GM21723 (cell line): ENCODE measurements around the gene VPS9D1.

Experiments
- ATAC-seq: cut with Tn5 transposase; IDR thresholded peaks from one replicate; pipeline ENCODE4 v1.9.1; 2021; ENCODE audit warnings: mild to moderate bottlenecking, moderate library complexity; ENCODE audit not compliant: unreplicated experiment

The VPS9D1 gene

DNA sequence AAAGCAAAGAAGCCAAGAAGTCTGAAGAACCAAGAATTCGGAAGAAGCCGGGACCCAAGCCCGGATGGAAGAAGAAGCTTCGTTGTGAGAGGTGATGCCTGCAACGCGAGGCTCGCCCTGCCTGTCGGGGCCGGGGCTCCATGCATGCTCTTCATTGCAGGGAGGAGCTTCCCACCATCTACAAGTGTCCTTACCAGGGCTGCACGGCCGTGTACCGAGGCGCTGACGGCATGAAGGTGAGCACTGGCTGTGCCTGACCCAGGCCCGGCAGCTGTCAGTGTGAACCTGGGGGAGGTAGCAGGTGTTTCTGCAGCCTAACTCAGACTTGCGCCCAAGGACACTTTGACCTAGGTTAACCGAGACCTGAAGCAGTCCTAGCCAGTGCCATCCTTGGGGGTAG, 12.6 kb upstream of the VPS9D1 start:
- ATAC-seq = no peak

DNA sequence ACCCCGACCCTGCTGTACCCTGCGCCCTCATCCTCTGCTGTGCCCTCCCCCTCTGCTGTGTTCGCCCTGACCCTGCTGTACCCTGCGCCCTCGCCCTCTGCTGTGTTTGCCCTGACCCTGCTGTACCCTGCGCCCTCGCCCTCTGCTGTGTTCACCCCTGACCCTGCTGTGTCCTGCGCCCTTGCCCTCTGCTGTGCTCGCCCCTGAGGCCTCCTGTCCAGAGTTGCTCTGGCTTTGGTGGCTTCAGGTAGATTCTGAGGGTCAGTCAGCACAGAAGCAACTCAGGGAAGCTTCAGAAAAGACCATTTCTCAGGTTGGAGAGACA, 12.2 kb upstream of the VPS9D1 start:
- ATAC-seq = no peak

DNA sequence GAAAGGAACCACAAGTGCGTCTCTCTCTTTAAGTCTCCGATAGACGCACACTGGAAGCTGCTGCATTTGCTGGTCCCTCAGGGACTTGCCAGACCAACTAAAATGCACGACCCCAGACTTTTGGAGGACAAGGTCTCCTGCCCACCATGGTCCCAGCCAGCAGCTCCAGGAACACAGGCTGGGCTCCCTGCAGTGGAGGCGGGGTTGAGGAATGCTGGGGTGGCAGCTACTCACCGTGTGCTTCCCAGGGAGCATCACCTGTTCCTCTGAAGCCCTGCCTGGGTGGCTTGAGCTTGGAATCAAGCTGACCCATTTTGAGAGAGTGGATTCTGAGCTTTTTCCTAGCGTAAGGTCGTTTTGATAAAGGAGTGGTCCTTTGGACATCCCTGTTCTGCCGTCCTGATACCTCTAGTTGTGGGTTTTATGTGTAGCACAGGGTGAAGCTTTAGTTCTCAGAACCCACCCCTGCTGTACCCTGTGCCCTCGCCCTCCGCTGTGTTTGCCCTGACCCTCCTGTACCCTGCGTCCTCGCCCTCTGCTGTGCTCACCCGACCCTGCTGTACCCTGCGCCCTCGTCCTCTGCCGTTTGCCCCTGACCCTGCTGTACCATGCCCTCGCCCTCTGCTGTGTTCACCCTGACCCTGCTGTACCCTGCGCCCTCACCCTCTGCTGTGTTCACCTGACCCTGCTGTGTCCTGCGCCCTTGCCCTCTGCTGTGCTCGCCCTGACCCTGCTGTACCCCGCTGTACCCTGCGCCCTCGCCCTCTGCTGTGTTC, 11.6 kb upstream of the VPS9D1 start:
- no peak for ATAC-seq

- ATAC-seq = no peak
Measured at GRCh38 chr16:89730610-89731234, 10.0 kb upstream of the VPS9D1 start.

DNA sequence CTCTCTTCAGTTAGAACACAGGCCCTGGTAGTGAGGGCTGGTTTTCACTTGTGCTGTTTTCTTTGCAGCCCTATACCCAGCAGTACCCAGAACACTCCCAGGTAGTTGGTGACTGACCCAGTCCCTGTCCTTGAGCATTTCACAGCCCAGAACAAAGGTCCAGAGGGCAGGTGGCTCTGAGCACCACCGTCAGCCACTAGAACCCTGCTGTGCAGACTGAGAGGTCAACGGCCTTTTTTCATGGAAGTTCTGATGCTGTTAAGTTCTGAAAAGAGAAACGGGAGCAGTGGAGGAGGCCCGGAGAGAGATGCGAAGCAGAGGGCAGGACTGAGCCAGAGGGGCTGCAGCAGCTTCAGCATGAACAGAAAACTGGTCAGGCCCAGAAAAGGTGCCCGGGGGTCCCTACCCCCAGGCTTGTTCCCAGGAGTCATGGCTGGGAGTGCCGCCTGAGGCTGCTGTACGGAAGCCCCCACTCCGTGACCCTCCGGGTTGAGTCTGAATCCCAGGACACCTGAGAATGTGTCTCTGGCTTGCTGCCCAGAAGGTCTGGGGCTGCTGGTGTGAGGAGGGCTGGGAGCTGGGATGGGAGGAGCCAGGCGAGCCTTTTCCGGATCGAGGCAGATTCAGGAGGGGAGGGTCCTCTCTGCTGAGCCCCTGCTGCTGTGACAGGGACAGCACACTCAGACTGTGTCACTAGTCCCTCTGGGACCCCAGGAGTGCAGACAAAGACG, 9.3 kb upstream of the VPS9D1 start:
- ATAC-seq = no peak

- no peak for ATAC-seq
Measured at GRCh38 chr16:89729293-89729692, 8.6 kb upstream of the VPS9D1 start.

GRCh38 chr16:89727406-89728120, 6.9 kb upstream of the VPS9D1 start:
- ATAC-seq = no peak

DNA sequence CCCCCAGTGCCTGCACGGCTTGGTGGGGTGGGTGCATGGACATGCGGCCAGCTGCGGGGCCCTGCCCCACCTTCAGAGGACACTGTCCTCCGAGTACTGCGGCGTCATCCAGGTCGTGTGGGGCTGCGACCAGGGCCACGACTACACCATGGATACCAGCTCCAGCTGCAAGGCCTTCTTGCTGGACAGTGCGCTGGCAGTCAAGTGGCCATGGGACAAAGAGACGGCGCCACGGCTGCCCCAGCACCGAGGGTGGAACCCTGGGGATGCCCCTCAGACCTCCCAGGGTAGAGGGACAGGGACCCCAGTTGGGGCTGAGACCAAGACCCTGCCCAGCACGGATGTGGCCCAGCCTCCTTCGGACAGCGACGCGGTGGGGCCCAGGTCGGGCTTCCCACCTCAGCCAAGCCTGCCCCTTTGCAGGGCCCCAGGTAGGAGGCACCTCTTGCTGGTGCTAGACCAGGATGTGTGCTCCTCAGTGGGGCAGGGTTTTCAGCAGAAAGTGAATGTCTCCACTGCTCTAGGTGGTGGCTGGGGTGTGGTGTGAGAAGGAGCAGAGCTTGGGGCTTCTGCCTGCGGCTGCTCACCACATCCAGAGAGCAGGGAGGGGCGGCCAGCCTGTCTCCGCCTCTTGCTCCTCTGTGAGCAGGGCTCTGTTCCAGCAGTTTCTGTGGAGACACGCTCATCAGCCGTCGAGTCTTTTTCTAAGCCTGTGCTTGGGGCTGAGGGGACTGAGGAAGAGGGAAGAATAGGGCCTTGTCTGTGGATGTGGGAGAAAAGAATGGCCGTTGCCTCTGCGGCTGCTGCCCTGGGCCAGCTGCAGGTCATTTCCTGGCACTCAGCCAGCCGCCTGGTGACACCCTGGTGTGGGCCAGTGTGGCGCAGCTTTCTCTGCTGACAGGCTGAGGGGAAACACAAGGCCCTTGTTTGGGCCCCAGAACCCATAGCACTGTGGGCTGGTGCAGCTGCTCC, 2.9 kb upstream of the VPS9D1 start:
- ATAC-seq = no peak

DNA sequence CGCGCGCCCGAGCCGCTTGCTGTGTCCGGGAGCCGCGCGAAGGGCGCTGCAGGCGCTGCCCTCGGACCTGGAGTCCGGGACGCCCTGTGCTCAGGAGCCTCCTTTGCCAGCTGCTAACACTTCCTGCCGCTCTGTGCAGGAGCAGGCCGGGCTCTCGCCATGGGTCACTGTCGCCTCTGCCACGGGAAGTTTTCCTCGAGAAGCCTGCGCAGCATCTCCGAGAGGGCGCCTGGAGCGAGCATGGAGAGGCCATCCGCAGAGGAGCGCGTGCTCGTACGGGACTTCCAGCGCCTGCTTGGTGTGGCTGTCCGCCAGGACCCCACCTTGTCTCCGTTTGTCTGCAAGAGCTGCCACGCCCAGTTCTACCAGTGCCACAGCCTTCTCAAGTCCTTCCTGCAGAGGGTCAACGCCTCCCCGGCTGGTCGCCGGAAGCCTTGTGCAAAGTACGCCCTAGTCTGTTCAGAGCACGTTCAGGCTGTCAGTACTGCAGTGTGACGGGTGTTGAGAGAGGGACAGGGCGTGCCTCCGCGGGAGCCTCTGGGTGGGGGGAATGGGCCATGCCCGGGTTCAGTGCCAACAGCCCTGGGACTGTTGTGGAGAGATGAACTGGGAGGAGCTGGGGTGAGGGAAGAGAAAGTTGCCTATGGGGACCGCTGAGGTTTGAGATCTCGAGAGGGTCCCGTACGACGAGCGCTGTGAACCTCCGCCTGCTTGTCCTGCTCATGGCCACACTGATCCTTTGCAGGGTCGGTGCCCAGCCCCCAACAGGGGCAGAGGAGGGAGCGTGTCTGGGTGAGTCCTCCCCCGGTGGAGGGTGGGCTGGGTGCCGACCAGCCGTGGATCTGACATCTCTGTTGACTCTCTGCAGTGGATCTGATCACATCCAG, 1.9 kb upstream of the VPS9D1 start:
- peak; percentile 12 for ATAC-seq

GRCh38 chr16:89721546-89722391, 1.1 kb upstream of the VPS9D1 start:
- ATAC-seq = peak; percentile 29

DNA sequence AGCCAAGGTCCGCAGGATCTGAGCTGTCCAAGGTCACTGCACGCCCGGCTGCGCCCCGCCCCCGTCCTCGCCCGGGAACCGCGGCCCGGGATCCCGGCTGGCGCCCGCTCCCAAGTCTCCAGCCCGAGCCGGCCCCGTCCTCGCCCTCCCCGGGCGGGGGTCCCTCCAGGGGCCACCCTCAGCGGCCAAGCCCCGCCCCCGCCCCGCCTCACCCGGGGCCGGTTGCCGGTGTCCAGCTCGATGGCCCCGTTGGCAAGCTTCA, 216 bp downstream of the VPS9D1 start:
- peak; percentile 16 for ATAC-seq

- no peak for ATAC-seq
Measured at GRCh38 chr16:89717688-89718505, 2.8 kb downstream of the VPS9D1 start.

DNA sequence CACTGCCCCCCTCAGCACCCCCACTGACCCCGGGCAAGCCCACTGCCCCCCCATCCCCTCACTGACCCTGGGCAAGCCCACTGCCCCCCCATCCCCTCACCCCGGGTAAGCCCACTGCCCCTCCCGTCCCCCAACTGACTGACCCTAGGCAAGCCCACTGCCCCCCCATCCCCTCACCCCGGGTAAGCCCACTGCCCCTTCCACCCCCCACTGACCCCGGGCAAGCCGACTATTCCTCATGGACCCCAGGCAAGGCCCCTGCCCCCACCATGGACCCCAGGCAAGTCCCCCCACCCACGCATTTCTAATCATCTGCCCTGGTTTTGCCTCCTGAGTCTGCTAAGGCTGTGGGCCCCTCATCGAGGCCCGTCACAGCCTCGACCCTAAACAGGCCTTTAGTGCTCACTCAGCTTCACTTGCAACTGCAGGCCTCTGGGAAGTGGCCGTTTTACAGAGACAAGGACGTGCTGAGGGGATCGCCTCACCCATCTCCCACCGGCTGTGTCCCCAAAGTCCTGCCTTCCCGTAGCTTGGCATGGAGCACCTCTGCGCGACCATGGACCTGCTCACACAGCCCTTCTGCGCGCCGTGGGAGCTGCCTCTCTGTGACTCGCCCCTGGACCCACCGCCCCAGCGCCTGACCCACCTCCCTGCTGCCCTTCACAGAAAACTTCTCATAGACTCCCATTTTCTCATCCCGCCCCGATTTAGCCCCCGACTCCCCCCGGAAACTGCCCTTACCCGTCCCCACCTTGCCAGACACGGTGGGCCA, 3.6 kb downstream of the VPS9D1 start:
- no peak for ATAC-seq

GRCh38 chr16:89716493-89716892, 4.2 kb downstream of the VPS9D1 start:
- ATAC-seq = no peak

DNA sequence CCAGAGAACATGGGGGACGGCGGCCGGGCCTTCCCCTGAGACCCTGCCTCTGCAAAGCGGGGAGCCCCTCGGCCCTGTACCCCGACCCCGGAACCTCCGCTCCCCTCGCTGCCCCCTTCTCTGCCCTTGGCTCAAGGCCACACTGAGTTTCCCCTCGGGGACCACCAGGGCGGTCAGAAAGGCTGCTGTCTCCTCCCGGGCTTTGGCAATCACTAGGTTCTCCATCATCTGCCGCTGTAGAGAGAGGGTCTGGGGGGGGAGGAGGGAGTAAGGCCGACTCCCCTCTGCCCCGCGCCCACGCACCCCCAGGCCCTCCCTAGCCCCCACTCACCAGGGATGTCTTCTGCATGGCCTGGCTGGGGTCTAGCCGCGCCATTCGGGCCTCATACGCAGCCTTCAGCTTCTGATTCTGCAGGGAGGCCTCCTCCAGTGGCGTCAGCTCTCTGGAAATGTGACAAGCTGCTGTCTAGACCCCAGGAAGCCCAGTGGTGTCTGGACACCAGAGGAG, 8.4 kb downstream of the VPS9D1 start:
- peak; percentile 24 for ATAC-seq

- ATAC-seq = peak; percentile 56
Measured at GRCh38 chr16:89711601-89712273, 9.0 kb downstream of the VPS9D1 start.
